Colon (tissue), 2 donors: ENCODE measurements around the gene SLC35A1.
"Not testable (repeated sequence)": the region's sequence is repeated elsewhere in the genome, so short reads cannot be mapped to it uniquely, and the experiment has no call there.

ENCODE experiments used
- FAIRE-seq: peaks from 2 replicates; lab custom pipeline; 2012; peaks lifted over from hg19 to GRCh38; lab: Jason Lieb, UNC
- donor health status: control.
- donor health status: control.

Gene SLC35A1

GRCh38 chr6:87472525-87473418, at the start of gene SLC35A1:
SLC35A1 (plus strand) TSS chr6:87472974; CDS start chr6:87473004, 30 bp downstream.
- FAIRE-seq, result no peak

- no peak for FAIRE-seq
Observed at GRCh38 chr6:87426789-87427188, 46.0 kb upstream of the SLC35A1 start.

GRCh38 chr6:87430499-87430898, 42.3 kb upstream of the SLC35A1 start:
- no peak for FAIRE-seq

- no peak for FAIRE-seq
Observed at GRCh38 chr6:87431263-87431662, 41.5 kb upstream of the SLC35A1 start.

GRCh38 chr6:87436435-87436834, 36.3 kb upstream of the SLC35A1 start:
- FAIRE-seq, result no peak

GRCh38 chr6:87441711-87442110, 31.1 kb upstream of the SLC35A1 start:
- FAIRE-seq, result no peak

- no peak for FAIRE-seq
Observed at GRCh38 chr6:87444362-87444761, 28.4 kb upstream of the SLC35A1 start.

- peak; percentile 57 for FAIRE-seq
Observed at GRCh38 chr6:87465051-87465450, 7.7 kb upstream of the SLC35A1 start.

- FAIRE-seq, result no peak
Observed at GRCh38 chr6:87473419-87473903, 687 bp downstream of the SLC35A1 start.

GRCh38 chr6:87481931-87482330, 9.2 kb downstream of the SLC35A1 start:
- no peak for FAIRE-seq

GRCh38 chr6:87482366-87482765, 9.6 kb downstream of the SLC35A1 start:
- FAIRE-seq, result no peak

GRCh38 chr6:87483929-87484328, 11.2 kb downstream of the SLC35A1 start:
- no peak for FAIRE-seq

- no peak for FAIRE-seq
Observed at GRCh38 chr6:87484491-87484890, 11.7 kb downstream of the SLC35A1 start.

- no peak for FAIRE-seq
Observed at GRCh38 chr6:87487555-87487954, 14.8 kb downstream of the SLC35A1 start.

GRCh38 chr6:87489326-87489725, 16.6 kb downstream of the SLC35A1 start:
- not testable (repeated sequence) for FAIRE-seq

GRCh38 chr6:87494761-87495422, 22.1 kb downstream of the SLC35A1 start:
- FAIRE-seq, result peak; percentile 18

GRCh38 chr6:87498048-87498447, 25.3 kb downstream of the SLC35A1 start:
- FAIRE-seq, result no peak

GRCh38 chr6:87501809-87502572, 29.2 kb downstream of the SLC35A1 start:
- no peak for FAIRE-seq

GRCh38 chr6:87504441-87504840, 31.7 kb downstream of the SLC35A1 start:
- no peak for FAIRE-seq

GRCh38 chr6:87514831-87515230, 42.1 kb downstream of the SLC35A1 start:
- no peak for FAIRE-seq

GRCh38 chr6:87518453-87518852, 45.7 kb downstream of the SLC35A1 start:
- no peak for FAIRE-seq

GRCh38 chr6:87522686-87523085, 49.9 kb downstream of the SLC35A1 start:
- FAIRE-seq, result no peak
